CD14-positive monocyte (primary cell): ENCODE data around the gene FBXO46. TPM values are rescaled to one million over a fixed set of nuclear protein-coding genes. Genes with fewer than 3 reads are reported as not detected.
"Not testable (repeated sequence)": the region's sequence is repeated elsewhere in the genome, so short reads cannot be mapped to it uniquely, and the experiment has no call there.

ENCODE experiments used
- DNase-seq, 3 donors: peaks; one replicate each; pipeline ENCODE4 v3.0.0-alpha.2; 2011 to 2022
- H2AFZ ChIP-seq: 2 replicates; pipeline ENCODE4 v1.6.0; 2012; ENCODE audit warnings: mild to moderate bottlenecking, low read depth, low read length, inconsistent platforms; ENCODE audit not compliant: insufficient read depth, poor library complexity, severe bottlenecking
- H3K27ac ChIP-seq, 2 donors: 1 replicate in 1 of 2; 2 replicates in 1 of 2; pipeline ENCODE4 v1.5.1; 2012 to 2013; ENCODE audit warnings: low read length in 2 of 2, control low read depth in 1 of 2, inconsistent platforms in 1 of 2, low read depth in 1 of 2, mild to moderate bottlenecking in 1 of 2
- H3K27me3 ChIP-seq, 2 donors: one replicate each; pipeline versions ENCODE4 v1.6.0 to v1.6.1; 2011 to 2013; ENCODE audit warnings: low read length in 2 of 2; ENCODE audit not compliant: control insufficient read depth in 2 of 2, insufficient read depth in 2 of 2
- H3K36me3 ChIP-seq, 2 donors: replicated peaks in 1 of 2; 1 replicate in 1 of 2; 2 replicates in 1 of 2; pipeline versions ENCODE4 v1.5.1 to v1.6.1; 2012 to 2013; ENCODE audit warnings: low read length in 2 of 2, control low read depth in 1 of 2, inconsistent platforms in 1 of 2, mild to moderate bottlenecking in 1 of 2; ENCODE audit not compliant: insufficient read depth in 2 of 2, control insufficient read depth in 1 of 2
- H3K4me1 ChIP-seq, 2 donors: 1 replicate in 1 of 2; 2 replicates in 1 of 2; pipeline versions ENCODE4 v1.5.1 to v1.6.1; 2012 to 2013; ENCODE audit warnings: low read length in 2 of 2, control low read depth in 1 of 2, inconsistent platforms in 1 of 2, mild to moderate bottlenecking in 1 of 2, moderate library complexity in 1 of 2; ENCODE audit not compliant: insufficient read depth in 2 of 2, control insufficient read depth in 1 of 2
- H3K4me2 ChIP-seq: replicated peaks from 2 replicates; pipeline ENCODE3; 2012; ENCODE audit warnings: low read length, moderate library complexity, mild to moderate bottlenecking; ENCODE audit not compliant: poor library complexity, severe bottlenecking; ENCODE audit errors: extremely low read depth
- H3K4me3 ChIP-seq, 3 experiments: fragments of 200-600 bp in 1 of 3; sonication (generic) in 1 of 3; replicated peaks in 1 of 3; 1 replicate in 2 of 3; 2 replicates in 1 of 3; pipeline ENCODE4 v1.5.1; 2011 to 2013; ENCODE audit warnings: low read length in 3 of 3, mild to moderate bottlenecking in 3 of 3, control low read depth in 2 of 3, low read depth in 2 of 3, inconsistent platforms in 1 of 3, moderate library complexity in 1 of 3
- H3K79me2 ChIP-seq: 2 replicates; pipeline ENCODE4 v1.6.0; 2012; ENCODE audit warnings: mild to moderate bottlenecking, control low read depth, inconsistent platforms, low read length, moderate library complexity; ENCODE audit not compliant: insufficient read depth
- H3K9ac ChIP-seq: 2 replicates; pipeline ENCODE4 v1.6.0; 2017; ENCODE audit warnings: low read length, mild to moderate bottlenecking; ENCODE audit not compliant: insufficient read depth, poor library complexity, severe bottlenecking
- H3K9me3 ChIP-seq, 2 donors: replicated peaks in 1 of 2; 1 replicate in 1 of 2; 2 replicates in 1 of 2; pipeline versions ENCODE4 v1.5.1 to v1.6.1; 2012 to 2013; ENCODE audit warnings: low read length in 2 of 2, control low read depth in 1 of 2; ENCODE audit not compliant: control insufficient read depth in 1 of 2, insufficient read depth in 1 of 2
- H4K20me1 ChIP-seq: 2 replicates; pipeline ENCODE4 v1.6.0; 2012; ENCODE audit warnings: mild to moderate bottlenecking, low read length, control low read depth, moderate library complexity; ENCODE audit not compliant: insufficient read depth
- H3K27ac Mint-ChIP-seq, 7 donors: one replicate each; pipeline ENCODE4 v1.8.0; 2020; ENCODE audit warnings: mild to moderate bottlenecking in 7 of 7, mixed read lengths in 7 of 7, moderate library complexity in 6 of 7, inconsistent platforms in 2 of 7
- H3K27me3 Mint-ChIP-seq, 3 donors: one replicate each; pipeline ENCODE4 v1.8.0; 2021 to 2022; ENCODE audit warnings: low read depth in 3 of 3, mild to moderate bottlenecking in 3 of 3, mixed read lengths in 3 of 3, moderate library complexity in 3 of 3, inconsistent platforms in 1 of 3
- H3K36me3 Mint-ChIP-seq, 2 donors: one replicate each; pipeline ENCODE4 v1.8.0; 2020; ENCODE audit warnings: mixed read lengths in 2 of 2, inconsistent platforms in 1 of 2, mild to moderate bottlenecking in 1 of 2
- H3K4me1 Mint-ChIP-seq: one replicate; pipeline ENCODE4 v1.8.0; 2020; ENCODE audit warnings: mild to moderate bottlenecking, mixed read lengths
- H3K4me3 Mint-ChIP-seq, 2 donors: one replicate each; pipeline ENCODE4 v1.8.0; 2020; ENCODE audit warnings: mild to moderate bottlenecking in 2 of 2, mixed read lengths in 2 of 2, moderate library complexity in 1 of 2
- H3K9me3 Mint-ChIP-seq, 7 donors: one replicate each; pipeline ENCODE4 v1.8.0; 2020 to 2022; ENCODE audit warnings: mixed read lengths in 7 of 7, mild to moderate bottlenecking in 6 of 7, moderate library complexity in 6 of 7, inconsistent platforms in 2 of 7
- WGBS: methylation state at CpG from one replicate; pipeline ENCODE4 v1.1.5; 2013; ENCODE audit warnings: missing lambda C conversion rate; ENCODE audit not compliant: insufficient coverage; 5-methylcytosine and 5-hydroxymethylcytosine counted together
- intact Hi-C, 2 donors: fragments of 100-400 bp; cut with micrococcal nuclease; formaldehyde crosslinking; loops; one replicate each; pipeline versions ENCODE4 v1.15.0 to v1.15.1; 2023
- polyA plus RNA-seq, 3 donors: library from polyadenylated mRNA; depleted of rRNA in 1 of 3; unstranded in 2 of 3; stranded (reverse) in 1 of 3; fragments of 300-500 nt in 2 of 3; fragments of >200 nt in 1 of 3; fragmentation: Illumina TruSeq in 2 of 3; gene quantifications; 1 replicate in 2 of 3; 2 replicates in 1 of 3; pipeline ENCODE4 v1.2.3, GENCODE V29; 2012 to 2021
- TF ChIP-seq, protein P1 (sequence below): fragments of 200-600 bp; IDR thresholded peaks from one replicate; pipeline ENCODE4 v1.8.0; 2022; ENCODE audit warnings: antibody characterized with exemption, mild to moderate bottlenecking

The FBXO46 gene
- polyA plus RNA-seq, 3 donors: 3.8 to 6.8 (median 5.5) TPM

DNA sequence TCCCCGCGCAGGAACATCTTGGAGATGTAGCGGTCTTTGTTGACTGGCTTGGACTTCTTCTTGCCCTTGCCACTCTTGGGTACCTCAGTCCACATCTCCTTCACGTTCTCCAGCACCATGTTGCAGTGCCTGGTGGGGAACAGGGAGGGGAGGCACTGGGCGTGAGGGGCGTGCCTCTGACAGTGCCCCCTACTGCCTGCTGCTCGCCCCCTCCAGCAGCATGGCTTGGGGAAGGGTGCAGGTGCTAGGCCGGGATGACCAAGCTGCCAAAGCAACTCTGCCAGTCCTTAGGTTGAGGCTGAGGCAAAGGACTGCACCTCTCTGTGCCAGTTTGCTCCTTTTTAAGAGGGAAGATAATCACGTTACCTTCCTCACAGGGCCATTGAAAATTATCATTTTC, 43.1 kb downstream of the FBXO46 start:
- Histone ChIP-seq H3K4me2 (no peak overlapping the region), H2AFZ (no peak overlapping the region), H3K36me3 (peaks cover 26 to 48% of the 10 kb centered on the region in 2 donors), H3K79me2 (peaks cover 14% of the 10 kb centered on the region), H3K4me1 (peaks cover 9 to 10% of the 10 kb centered on the region in 2 donors), H3K27ac (no peak overlapping the region), H3K27me3 (no peaks in the 10 kb centered on the region), H3K9me3 (no peaks in the 10 kb centered on the region), H3K9ac (no peak overlapping the region), H4K20me1 (no peaks in the 10 kb centered on the region), H3K4me3 (no peak overlapping the region)
- intact Hi-C loops: loop anchor here in 1 of 2 donors (10.0 kb wide), 1 partner anchor 193 kb away; the partner anchor contains the start of genes PPM1N and RTN2
- 95% methylated on average over 5 of the region's 9 CpGs for WGBS
- Mint-ChIP-seq H3K4me3 (no peak overlapping the region), H3K9me3 (peaks cover 0 to 1% (median 0%) of the 10 kb centered on the region in 7 donors), H3K27me3 (peaks cover 0 to 4% (median 4%) of the 10 kb centered on the region in 3 donors), H3K27ac (no peak overlapping the region), H3K4me1 (peaks cover 15% of the 10 kb centered on the region), H3K36me3 (peaks cover 57 to 61% of the 10 kb centered on the region in 2 donors)
- TF ChIP-seq, protein P1, sequence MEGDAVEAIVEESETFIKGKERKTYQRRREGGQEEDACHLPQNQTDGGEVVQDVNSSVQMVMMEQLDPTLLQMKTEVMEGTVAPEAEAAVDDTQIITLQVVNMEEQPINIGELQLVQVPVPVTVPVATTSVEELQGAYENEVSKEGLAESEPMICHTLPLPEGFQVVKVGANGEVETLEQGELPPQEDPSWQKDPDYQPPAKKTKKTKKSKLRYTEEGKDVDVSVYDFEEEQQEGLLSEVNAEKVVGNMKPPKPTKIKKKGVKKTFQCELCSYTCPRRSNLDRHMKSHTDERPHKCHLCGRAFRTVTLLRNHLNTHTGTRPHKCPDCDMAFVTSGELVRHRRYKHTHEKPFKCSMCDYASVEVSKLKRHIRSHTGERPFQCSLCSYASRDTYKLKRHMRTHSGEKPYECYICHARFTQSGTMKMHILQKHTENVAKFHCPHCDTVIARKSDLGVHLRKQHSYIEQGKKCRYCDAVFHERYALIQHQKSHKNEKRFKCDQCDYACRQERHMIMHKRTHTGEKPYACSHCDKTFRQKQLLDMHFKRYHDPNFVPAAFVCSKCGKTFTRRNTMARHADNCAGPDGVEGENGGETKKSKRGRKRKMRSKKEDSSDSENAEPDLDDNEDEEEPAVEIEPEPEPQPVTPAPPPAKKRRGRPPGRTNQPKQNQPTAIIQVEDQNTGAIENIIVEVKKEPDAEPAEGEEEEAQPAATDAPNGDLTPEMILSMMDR: no peak
- DNase-seq: no peak

DNA sequence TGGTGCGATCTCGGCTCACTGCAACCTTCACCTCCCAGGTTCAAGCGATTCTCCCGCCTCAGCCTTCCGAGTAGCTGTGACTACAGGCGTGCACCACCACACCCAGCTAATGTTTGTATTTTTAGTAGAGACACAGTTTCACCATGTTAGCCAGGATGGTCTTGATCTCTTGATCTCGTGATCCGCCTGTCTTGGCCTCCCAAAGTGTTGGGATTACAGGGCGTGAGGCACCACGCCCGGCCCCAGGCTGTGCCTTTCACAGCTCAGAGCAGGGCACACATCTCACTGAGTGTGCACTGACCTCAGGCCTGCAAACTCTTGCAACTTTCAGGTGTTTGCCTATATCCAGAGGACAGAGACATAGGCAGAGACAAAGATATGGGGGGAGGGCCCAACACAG, 45.7 kb downstream of the FBXO46 start:
- peaks cover 26 to 48% of the 10 kb centered on the region in 2 donors for H3K36me3 ChIP-seq
- not testable (repeated sequence) for H3K9me3 Mint-ChIP-seq

More for the DNA sequence above, 45.7 kb downstream of the FBXO46 start:
- H3K4me3 Mint-ChIP-seq, H3K4me3 ChIP-seq, DNase-seq, H3K4me1 Mint-ChIP-seq, H3K9ac ChIP-seq, H3K9me3 ChIP-seq, H3K4me1 ChIP-seq, H3K27me3 ChIP-seq, H3K79me2 ChIP-seq, H2AFZ ChIP-seq, H3K27ac ChIP-seq, H3K4me2 ChIP-seq, H4K20me1 ChIP-seq: not testable (repeated sequence)
- WGBS: 85% methylated on average over 5 of the region's 11 CpGs
- Mint-ChIP-seq H3K27ac (peak overlapping the region in 2 of 7 donors; percentile 30 to 61), H3K27me3 (peaks cover 5 to 12% (median 7%) of the 10 kb centered on the region in 3 donors), H3K36me3 (peaks cover 57 to 61% of the 10 kb centered on the region in 2 donors)
- intact Hi-C loops: loop anchor here in 1 of 2 donors (10.0 kb wide), 1 partner anchor 190 kb away; the partner anchor contains the start of genes PPM1N and RTN2
